ENCODE data around the gene SUFU. TPM values are rescaled to one million over a fixed set of nuclear protein-coding genes. Genes with fewer than 3 reads are reported as not detected.

Gene SUFU
- total and polyA plus RNA-seq, 2 of the 13 experiments (the other 11 are each of a cell fraction or from before 2014, with no cell fraction given): 2.9 to 5.5 TPM

DNA sequence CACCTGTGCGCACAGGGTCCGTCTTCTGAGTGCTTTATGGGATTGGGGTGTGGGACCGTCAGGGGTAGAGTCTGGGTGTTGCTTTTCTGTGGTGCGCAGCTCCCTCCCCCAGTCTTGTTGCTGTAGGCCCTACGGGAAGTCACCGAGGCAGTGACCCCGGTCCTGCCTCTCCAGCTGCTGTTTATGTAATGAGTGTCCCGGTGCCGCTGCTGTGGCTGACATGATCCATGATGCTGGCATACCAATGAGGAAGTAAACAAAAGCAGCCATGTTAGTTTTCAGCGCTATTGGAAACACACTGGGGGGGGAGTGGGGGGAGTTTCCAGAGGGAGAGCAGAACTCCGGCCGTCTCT lies 141.6 kb downstream of the SUFU start (continued):
- TF ChIP-seq EP300 (IDR thresholded peaks at IDR 0.05; ENCODE audit: low read depth in 2 of 2, low read length in 2 of 2): no peak
- TF ChIP-seq EP300 (CRISPR knock-in tag; IDR thresholded peaks at IDR 0.05; ENCODE audit: borderline replicate concordance): no peak
- TF ChIP-seq SP1 (IDR thresholded peaks at IDR 0.05): no peak
- TF ChIP-seq SP1 (CRISPR knock-in tag; IDR thresholded peaks at IDR 0.05): peak; percentile 17; the same call in 1 of the 2 replicates
- no peak; the same call in 1 of the 2 replicates for TF ChIP-seq DR1 (CRISPR knock-in tag; IDR thresholded peaks at IDR 0.05)
- TF ChIP-seq SMC3 (IDR thresholded peaks at IDR 0.05; ENCODE audit: low read length): no peak
- TF ChIP-seq ZNF567 (CRISPR knock-in tag; IDR thresholded peaks at IDR 0.05; ENCODE audit: borderline replicate concordance): no peak
- peak; percentile 25; the same call in 1 of the 2 replicates for TF ChIP-seq KAT8 (CRISPR knock-in tag; IDR thresholded peaks at IDR 0.05)
- no peak for TF ChIP-seq ZNF7 (CRISPR knock-in tag; IDR thresholded peaks at IDR 0.05)
- TF ChIP-seq ZNF549 (CRISPR knock-in tag; IDR thresholded peaks at IDR 0.05): 0 out of 2 replicates have a peak, but pooled peaks have one; percentile 25
- TF ChIP-seq ZFP41 (CRISPR knock-in tag; IDR thresholded peaks at IDR 0.05; ENCODE audit: borderline replicate concordance): no peak
- TF ChIP-seq CEBPB (IDR thresholded peaks at IDR 0.05; ENCODE audit: borderline replicate concordance, low read depth, low read length): no peak
- TF ChIP-seq ELF1 (CRISPR knock-in tag; IDR thresholded peaks at IDR 0.05): peak; percentile 72; the same call in 1 of the 2 replicates
- no peak for TF ChIP-seq SMARCC2 (IDR thresholded peaks at IDR 0.05)
- TF ChIP-seq GFI1 (CRISPR knock-in tag; IDR thresholded peaks at IDR 0.05; ENCODE audit: borderline replicate concordance): no peak
- no peak for TF ChIP-seq NONO (IDR thresholded peaks at IDR 0.05)
- no peak for TF ChIP-seq NONO (CRISPR knock-in tag; conservative IDR thresholded peaks at IDR 0.05)
- TF ChIP-seq ZNF550 (CRISPR knock-in tag; IDR thresholded peaks at IDR 0.05; ENCODE audit: borderline replicate concordance): no peak
- TF ChIP-seq FOSL2 (CRISPR knock-in tag; IDR thresholded peaks at IDR 0.05): 0 out of 2 replicates have a peak, but pooled peaks have one; percentile 28
- peak; percentile 37; the same call in 1 of the 2 replicates for TF ChIP-seq SOX5 (CRISPR knock-in tag; IDR thresholded peaks at IDR 0.05; ENCODE audit: borderline replicate concordance)
- TF ChIP-seq REPIN1 (CRISPR knock-in tag; IDR thresholded peaks at IDR 0.05; ENCODE audit: borderline replicate concordance, low read depth): no peak
- no peak for TF ChIP-seq ZNF367 (CRISPR knock-in tag; IDR thresholded peaks at IDR 0.05; ENCODE audit: borderline replicate concordance)
- TF ChIP-seq DMAP1 (CRISPR knock-in tag; IDR thresholded peaks at IDR 0.05): no peak
- TF ChIP-seq ZNF432 (CRISPR knock-in tag; IDR thresholded peaks at IDR 0.05; ENCODE audit: borderline replicate concordance): no peak
- no peak for TF ChIP-seq SOX13 (IDR thresholded peaks at IDR 0.05)
- 0 out of 4 replicates have a peak, but pooled peaks of 1 of the 2 experiments have one; percentile 9 for TF ChIP-seq SOX13 (CRISPR knock-in tag; conservative IDR thresholded peaks at IDR 0.05 in 1 of 2, IDR thresholded peaks at IDR 0.05 in 1 of 2)
- peak; percentile 79 for TF ChIP-seq SAP130 (CRISPR knock-in tag; IDR thresholded peaks at IDR 0.05; ENCODE audit: low read depth)
- TF ChIP-seq, protein P1, sequence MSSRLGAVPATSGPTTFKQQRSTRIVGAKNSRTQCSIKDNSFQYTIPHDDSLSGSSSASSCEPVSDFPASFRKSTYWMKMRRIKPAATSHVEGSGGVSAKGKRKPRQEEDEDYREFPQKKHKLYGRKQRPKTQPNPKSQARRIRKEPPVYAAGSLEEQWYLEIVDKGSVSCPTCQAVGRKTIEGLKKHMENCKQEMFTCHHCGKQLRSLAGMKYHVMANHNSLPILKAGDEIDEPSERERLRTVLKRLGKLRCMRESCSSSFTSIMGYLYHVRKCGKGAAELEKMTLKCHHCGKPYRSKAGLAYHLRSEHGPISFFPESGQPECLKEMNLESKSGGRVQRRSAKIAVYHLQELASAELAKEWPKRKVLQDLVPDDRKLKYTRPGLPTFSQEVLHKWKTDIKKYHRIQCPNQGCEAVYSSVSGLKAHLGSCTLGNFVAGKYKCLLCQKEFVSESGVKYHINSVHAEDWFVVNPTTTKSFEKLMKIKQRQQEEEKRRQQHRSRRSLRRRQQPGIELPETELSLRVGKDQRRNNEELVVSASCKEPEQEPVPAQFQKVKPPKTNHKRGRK (CRISPR knock-in tag; IDR thresholded peaks at IDR 0.05): no peak
- no peak for TF ChIP-seq NCOA1 (CRISPR knock-in tag; IDR thresholded peaks at IDR 0.05)
- 0 out of 2 replicates have a peak, but pooled peaks have one; percentile 10 for TF ChIP-seq ZNF383 (CRISPR knock-in tag; IDR thresholded peaks at IDR 0.05; ENCODE audit: borderline replicate concordance)
- TF ChIP-seq JUND (CRISPR knock-in tag; IDR thresholded peaks at IDR 0.05): no peak
- TF ChIP-seq RXRB (CRISPR knock-in tag; IDR thresholded peaks at IDR 0.05; ENCODE audit: borderline replicate concordance): peak; percentile 21; the same call in 1 of the 2 replicates
- no peak for TF ChIP-seq XRCC5 (optimal IDR thresholded peaks at IDR 0.05; ENCODE audit: low read length)
- TF ChIP-seq, protein P2, sequence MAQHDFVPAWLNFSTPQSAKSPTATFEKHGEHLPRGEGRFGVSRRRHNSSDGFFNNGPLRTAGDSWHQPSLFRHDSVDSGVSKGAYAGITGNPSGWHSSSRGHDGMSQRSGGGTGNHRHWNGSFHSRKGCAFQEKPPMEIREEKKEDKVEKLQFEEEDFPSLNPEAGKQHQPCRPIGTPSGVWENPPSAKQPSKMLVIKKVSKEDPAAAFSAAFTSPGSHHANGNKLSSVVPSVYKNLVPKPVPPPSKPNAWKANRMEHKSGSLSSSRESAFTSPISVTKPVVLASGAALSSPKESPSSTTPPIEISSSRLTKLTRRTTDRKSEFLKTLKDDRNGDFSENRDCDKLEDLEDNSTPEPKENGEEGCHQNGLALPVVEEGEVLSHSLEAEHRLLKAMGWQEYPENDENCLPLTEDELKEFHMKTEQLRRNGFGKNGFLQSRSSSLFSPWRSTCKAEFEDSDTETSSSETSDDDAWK (CRISPR knock-in tag; IDR thresholded peaks at IDR 0.05): no peak

All from HepG2 (cell line).